ENCODE results near the gene ARTN.

GRCh38 chr1:43902058-43902831, 31.4 kb upstream of the ARTN start:
- TF ChIP-seq, protein P1, sequence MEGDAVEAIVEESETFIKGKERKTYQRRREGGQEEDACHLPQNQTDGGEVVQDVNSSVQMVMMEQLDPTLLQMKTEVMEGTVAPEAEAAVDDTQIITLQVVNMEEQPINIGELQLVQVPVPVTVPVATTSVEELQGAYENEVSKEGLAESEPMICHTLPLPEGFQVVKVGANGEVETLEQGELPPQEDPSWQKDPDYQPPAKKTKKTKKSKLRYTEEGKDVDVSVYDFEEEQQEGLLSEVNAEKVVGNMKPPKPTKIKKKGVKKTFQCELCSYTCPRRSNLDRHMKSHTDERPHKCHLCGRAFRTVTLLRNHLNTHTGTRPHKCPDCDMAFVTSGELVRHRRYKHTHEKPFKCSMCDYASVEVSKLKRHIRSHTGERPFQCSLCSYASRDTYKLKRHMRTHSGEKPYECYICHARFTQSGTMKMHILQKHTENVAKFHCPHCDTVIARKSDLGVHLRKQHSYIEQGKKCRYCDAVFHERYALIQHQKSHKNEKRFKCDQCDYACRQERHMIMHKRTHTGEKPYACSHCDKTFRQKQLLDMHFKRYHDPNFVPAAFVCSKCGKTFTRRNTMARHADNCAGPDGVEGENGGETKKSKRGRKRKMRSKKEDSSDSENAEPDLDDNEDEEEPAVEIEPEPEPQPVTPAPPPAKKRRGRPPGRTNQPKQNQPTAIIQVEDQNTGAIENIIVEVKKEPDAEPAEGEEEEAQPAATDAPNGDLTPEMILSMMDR (conservative IDR thresholded peaks at IDR 0.05; ENCODE audit: low read depth, low read length): no peak
- no peak for TF ChIP-seq EZH2phosphoT487 (IDR thresholded peaks at IDR 0.05; ENCODE audit: borderline replicate concordance, low read length)

Data from PC-3 (cell line).